ENCODE measurements around the gene MAP2K6.

DNA sequence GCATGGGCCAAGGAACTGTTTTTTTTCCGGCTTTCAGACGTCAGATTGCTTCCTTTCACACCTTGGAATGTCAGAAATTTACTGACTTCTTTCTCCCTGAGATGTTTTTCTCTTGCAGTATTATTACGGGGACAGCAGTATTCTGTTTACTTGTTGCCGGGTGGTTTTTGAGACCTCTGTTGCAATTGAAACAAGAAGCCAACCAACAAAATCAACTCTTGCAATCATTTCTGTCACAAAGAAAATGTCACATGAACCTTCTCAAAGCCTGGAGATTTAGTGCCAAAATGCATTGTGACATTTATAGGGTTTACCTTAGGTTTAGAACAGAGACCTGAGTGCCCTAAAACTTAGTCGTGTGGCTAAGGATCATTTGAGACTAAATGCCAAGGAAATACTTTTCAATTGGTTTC lies 174.3 kb downstream of the MAP2K6 start:
- TF ChIP-seq, protein P1, sequence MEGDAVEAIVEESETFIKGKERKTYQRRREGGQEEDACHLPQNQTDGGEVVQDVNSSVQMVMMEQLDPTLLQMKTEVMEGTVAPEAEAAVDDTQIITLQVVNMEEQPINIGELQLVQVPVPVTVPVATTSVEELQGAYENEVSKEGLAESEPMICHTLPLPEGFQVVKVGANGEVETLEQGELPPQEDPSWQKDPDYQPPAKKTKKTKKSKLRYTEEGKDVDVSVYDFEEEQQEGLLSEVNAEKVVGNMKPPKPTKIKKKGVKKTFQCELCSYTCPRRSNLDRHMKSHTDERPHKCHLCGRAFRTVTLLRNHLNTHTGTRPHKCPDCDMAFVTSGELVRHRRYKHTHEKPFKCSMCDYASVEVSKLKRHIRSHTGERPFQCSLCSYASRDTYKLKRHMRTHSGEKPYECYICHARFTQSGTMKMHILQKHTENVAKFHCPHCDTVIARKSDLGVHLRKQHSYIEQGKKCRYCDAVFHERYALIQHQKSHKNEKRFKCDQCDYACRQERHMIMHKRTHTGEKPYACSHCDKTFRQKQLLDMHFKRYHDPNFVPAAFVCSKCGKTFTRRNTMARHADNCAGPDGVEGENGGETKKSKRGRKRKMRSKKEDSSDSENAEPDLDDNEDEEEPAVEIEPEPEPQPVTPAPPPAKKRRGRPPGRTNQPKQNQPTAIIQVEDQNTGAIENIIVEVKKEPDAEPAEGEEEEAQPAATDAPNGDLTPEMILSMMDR (conservative IDR thresholded peaks at IDR 0.05; ENCODE audit: low read length): no peak
- TF ChIP-seq EZH2phosphoT487 (IDR thresholded peaks at IDR 0.05; ENCODE audit: borderline replicate concordance, low read depth, low read length): no peak

Data from OCI-LY7 (cell line).